Endothelial cell of umbilical vein (primary cell): ENCODE data around the gene PARD3B. TPM values are rescaled to one million over a fixed set of nuclear protein-coding genes. Genes with fewer than 3 reads are reported as not detected.

Experiments used
- BruUV-seq: library from RNA; stranded (reverse); fragments of 400-500 nt; replicated peaks from 2 replicates; lab custom pipeline; 2021; lab: Mats Ljungman, UMichigan
- CTCF ChIA-PET: fragments of 300-600, 350-600 bp; sonication (Branson Sonifier 250); formaldehyde crosslinking; loops from one replicate; lab custom pipeline; 2021; ENCODE audit warnings: antibody characterized with exemption, inconsistent platforms; lab: Charles Lee
- POLR2A ChIA-PET: fragments of 300-600, 350-600 bp; sonication (Branson Sonifier 250); formaldehyde crosslinking; loops from one replicate; lab custom pipeline; 2021; ENCODE audit warnings: antibody characterized with exemption, inconsistent platforms; lab: Charles Lee
- DNase-seq: peaks from one replicate; pipeline ENCODE4 v3.0.0-alpha.2; 2011; ENCODE audit warnings: low read depth, low spot score
- FAIRE-seq: peaks from 2 replicates; lab custom pipeline; 2011; peaks lifted over from hg19 to GRCh38; lab: Jason Lieb, UNC
- H2AFZ ChIP-seq: 2 replicates; pipeline ENCODE4 v1.6.0; 2012; ENCODE audit warnings: low read depth, low read length, control low read depth, inconsistent platforms
- H3K27ac ChIP-seq: 2 replicates; pipeline ENCODE4 v1.5.1; 2011; ENCODE audit warnings: low read depth, mild to moderate bottlenecking, control low read depth, low read length, moderate library complexity; ENCODE audit not compliant: insufficient read depth
- H3K27me3 ChIP-seq, 2 experiments: 2 replicates each; pipeline versions ENCODE4 v1.6.0 to v1.6.1; 2011; ENCODE audit warnings: low read length in 2 of 2, mixed read lengths in 1 of 2; ENCODE audit not compliant: control insufficient read depth in 2 of 2, insufficient read depth in 2 of 2
- H3K36me3 ChIP-seq, 2 experiments: 2 replicates in 1 of 2; 3 replicates in 1 of 2; pipeline ENCODE4 v1.5.1; 2011; ENCODE audit warnings: low read length in 2 of 2, mild to moderate bottlenecking in 1 of 2, moderate library complexity in 1 of 2; ENCODE audit not compliant: control insufficient read depth in 2 of 2, insufficient read depth in 2 of 2; ENCODE audit errors: extremely low read depth in 1 of 2
- H3K4me1 ChIP-seq: 3 replicates; pipeline ENCODE4 v1.5.1; 2011; ENCODE audit warnings: mild to moderate bottlenecking, low read length; ENCODE audit not compliant: control insufficient read depth, insufficient read depth; ENCODE audit errors: extremely low read depth
- H3K4me2 ChIP-seq: 2 replicates; pipeline ENCODE4 v1.6.1; 2011; ENCODE audit warnings: low read length, control low read depth, mixed read lengths; ENCODE audit not compliant: insufficient read depth
- H3K4me3 ChIP-seq, 3 experiments: fragments of 200-600 bp in 1 of 3; sonication (generic), shearing (Covaris generic) in 1 of 3; replicated peaks in 1 of 3; 2 replicates each; pipeline ENCODE4 v1.5.1; 2011 to 2016; ENCODE audit warnings: control low read depth in 3 of 3, low read length in 3 of 3, mild to moderate bottlenecking in 2 of 3, inconsistent platforms in 1 of 3, low read depth in 1 of 3, moderate library complexity in 1 of 3; ENCODE audit not compliant: insufficient read depth in 1 of 3
- H3K79me2 ChIP-seq: 2 replicates; pipeline ENCODE4 v1.6.0; 2012; ENCODE audit warnings: low read length, inconsistent platforms; ENCODE audit not compliant: control insufficient read depth, insufficient read depth
- H3K9ac ChIP-seq: replicated peaks from 2 replicates; pipeline ENCODE3; 2011; ENCODE audit warnings: low read length, control low read depth; ENCODE audit not compliant: insufficient read depth; ENCODE audit errors: extremely low read depth
- H3K9me1 ChIP-seq: replicated peaks from 3 replicates; pipeline ENCODE4 v1.6.0; 2011; ENCODE audit warnings: mild to moderate bottlenecking, low read length; ENCODE audit not compliant: control insufficient read depth, insufficient read depth; ENCODE audit errors: extremely low read depth
- H3K9me3 ChIP-seq: replicated peaks from 2 replicates; pipeline ENCODE4 v1.5.1; 2012; ENCODE audit warnings: low read length, inconsistent platforms; ENCODE audit not compliant: control insufficient read depth, insufficient read depth
- H4K20me1 ChIP-seq: replicated peaks from 2 replicates; pipeline ENCODE3; 2011; ENCODE audit warnings: mild to moderate bottlenecking, low read length; ENCODE audit not compliant: control insufficient read depth, insufficient read depth; ENCODE audit errors: extremely low read depth
- CTCF ChIP-seq, 2 donors: IDR thresholded peaks; 1 replicate in 1 of 2; 2 replicates in 1 of 2; pipeline ENCODE4 v1.5.1; 2011; ENCODE audit warnings: low read length in 2 of 2, mild to moderate bottlenecking in 2 of 2, moderate library complexity in 2 of 2, control low read depth in 1 of 2, inconsistent platforms in 1 of 2, low read depth in 1 of 2; ENCODE audit not compliant: insufficient read depth in 1 of 2; ENCODE audit errors: extremely low read depth in 1 of 2
- FOS ChIP-seq: IDR thresholded peaks from 2 replicates; pipeline ENCODE4 v1.6.1; 2011; ENCODE audit warnings: mild to moderate bottlenecking, low read length, moderate library complexity, borderline replicate concordance; ENCODE audit not compliant: insufficient read depth
- GATA2 ChIP-seq: IDR thresholded peaks from 2 replicates; pipeline ENCODE4 v1.7.0; 2011; ENCODE audit warnings: low read depth, mild to moderate bottlenecking, moderate library complexity, mixed read lengths, low read length; ENCODE audit not compliant: insufficient read length, insufficient read depth
- JUN ChIP-seq: IDR thresholded peaks from 2 replicates; pipeline ENCODE4 v1.6.1; 2011; ENCODE audit warnings: borderline replicate concordance, low read depth; ENCODE audit not compliant: insufficient read length, insufficient read depth
- MAX ChIP-seq: IDR thresholded peaks from 2 replicates; pipeline ENCODE4 v1.6.1; 2011; ENCODE audit not compliant: insufficient read depth, insufficient read length
- MYC ChIP-seq: IDR thresholded peaks from one replicate; pipeline ENCODE4 v1.6.1; 2011; ENCODE audit warnings: mild to moderate bottlenecking, low read depth, low read length
- POLR2AphosphoS5 ChIP-seq: IDR thresholded peaks from 2 replicates; pipeline ENCODE4 v1.6.1; 2012; ENCODE audit warnings: low read depth, mild to moderate bottlenecking, control low read depth, low read length, moderate library complexity; ENCODE audit not compliant: insufficient read depth
- dilution Hi-C: fragments of 300-500 bp; cut with MboI; formaldehyde crosslinking; loops from one replicate; pipeline ENCODE4 v1.15.0; 2019; ENCODE audit warnings: low sequenced_read_pairs; ENCODE audit not compliant: extremely low pct_ligation_motif_present
- intact Hi-C: fragments of 100-400 bp; cut with micrococcal nuclease; formaldehyde crosslinking; loops from one replicate; pipeline ENCODE4 v1.10.0; 2022
- polyA plus RNA-seq, 4 experiments: library from polyadenylated mRNA; depleted of rRNA in 3 of 4; stranded (reverse) in 3 of 4; unstranded in 1 of 4; fragments of >200 nt; gene quantifications; 2 replicates each; pipeline versions ENCODE4 v1.2.1 to v1.2.3, GENCODE V29; 2011 to 2012; ENCODE audit warnings: missing spikeins in 1 of 4
- total RNA-seq: library from RNA; stranded (reverse); gene quantifications from 2 replicates; pipeline ENCODE4 v1.2.3, GENCODE V29; 2021

PARD3B gene
- total and polyA plus RNA-seq, 2 donors (not counting 3 experiments of a cell fraction or from before 2014, with no cell fraction given): 2.2 to 30.9 TPM

GRCh38 chr2:205041472-205042130 lies 496.3 kb downstream of the PARD3B start:
- Histone ChIP-seq H3K36me3 (no peaks in the 10 kb centered on the region), H3K9me1 (no peaks in the 10 kb centered on the region), H3K9ac (no peak overlapping the region), H3K4me1 (no peaks in the 10 kb centered on the region), H2AFZ (no peak overlapping the region), H3K27me3 (no peaks in the 10 kb centered on the region), H4K20me1 (no peaks in the 10 kb centered on the region), H3K9me3 (no peaks in the 10 kb centered on the region), H3K4me2 (no peak overlapping the region), H3K4me3 (no peak overlapping the region), H3K27ac (no peak overlapping the region), H3K79me2 (no peaks in the 10 kb centered on the region)
- dilution Hi-C loops: no loop called here
- ChIA-PET POLR2A (no interaction called here), CTCF (interaction anchor here (1.5 kb wide), 1 partner anchor 10 kb away, joined by 3 read pairs; no protein-coding TSS in a partner anchor)
- DNase-seq (no peak), FAIRE-seq (no peak)
- BruUV-seq: no TSS peak
- intact Hi-C loops: no loop called here
- no peak for TF ChIP-seq GATA2
- TF ChIP-seq CTCF (IDR thresholded peaks at IDR 0.05; ENCODE audit: extremely low read depth in 1 of 2, insufficient read depth in 1 of 2, low read depth in 1 of 2, low read length in 2 of 2): no peak
- TF ChIP-seq POLR2AphosphoS5: no peak
- no peak for TF ChIP-seq MAX
- TF ChIP-seq MYC: no peak
- TF ChIP-seq FOS: no peak
- no peak for TF ChIP-seq JUN
